Nephron progenitor cell (in vitro differentiated cells): ENCODE measurements around the gene IL6R.

Source experiments
- DNase-seq: peaks from one replicate; pipeline ENCODE4 v3.0.0; 2021
- H3K27ac Mint-ChIP-seq: 2 replicates; pipeline ENCODE4 v1.8.0; 2021; ENCODE audit warnings: mild to moderate bottlenecking, moderate library complexity, mixed read lengths
- H3K27me3 Mint-ChIP-seq: 2 replicates; pipeline ENCODE4 v1.8.0; 2021; ENCODE audit warnings: mild to moderate bottlenecking, low read depth, mixed read lengths; ENCODE audit not compliant: poor library complexity
- H3K36me3 Mint-ChIP-seq: 2 replicates; pipeline ENCODE4 v1.8.0; 2021; ENCODE audit warnings: low read depth, mixed read lengths
- H3K4me1 Mint-ChIP-seq: 2 replicates; pipeline ENCODE4 v1.8.0; 2021; ENCODE audit warnings: mixed read lengths
- H3K4me3 Mint-ChIP-seq: 2 replicates; pipeline ENCODE4 v1.8.0; 2021; ENCODE audit warnings: mild to moderate bottlenecking, moderate library complexity, mixed read lengths
- H3K9me3 Mint-ChIP-seq: 2 replicates; pipeline ENCODE4 v1.8.0; 2021; ENCODE audit warnings: mild to moderate bottlenecking, moderate library complexity, mixed read lengths
- CTCF ChIP-seq: fragments of 200-600 bp; sonication (generic); IDR thresholded peaks from 2 replicates; pipeline ENCODE4 v1.5.0; 2021; ENCODE audit warnings: antibody characterized with exemption

Gene IL6R

GRCh38 chr1:154448331-154448811 lies 43.2 kb downstream of the IL6R start:
- no peaks in the 10 kb centered on the region for H3K9me3 Mint-ChIP-seq
- H3K27me3 Mint-ChIP-seq: peaks cover 23% of the 10 kb centered on the region
- TF ChIP-seq CTCF: no peak
- no peak overlapping the region for H3K4me3 Mint-ChIP-seq
- no peak overlapping the region for H3K27ac Mint-ChIP-seq
- peaks cover 13% of the 10 kb centered on the region for H3K4me1 Mint-ChIP-seq
- H3K36me3 Mint-ChIP-seq: no peaks in the 10 kb centered on the region
- no peak for DNase-seq

- H3K27me3 Mint-ChIP-seq: peaks cover 19% of the 10 kb centered on the region
- no peak for TF ChIP-seq CTCF
- H3K9me3 Mint-ChIP-seq: no peaks in the 10 kb centered on the region
- H3K27ac Mint-ChIP-seq: no peak overlapping the region
- no peak for DNase-seq
- H3K4me3 Mint-ChIP-seq: no peak overlapping the region
- peaks cover 12% of the 10 kb centered on the region for H3K4me1 Mint-ChIP-seq
- H3K36me3 Mint-ChIP-seq: no peaks in the 10 kb centered on the region
Measured at GRCh38 chr1:154453161-154453560, 48.0 kb downstream of the IL6R start.

- peaks cover 12% of the 10 kb centered on the region for H3K4me1 Mint-ChIP-seq
- no peak for TF ChIP-seq CTCF
- H3K4me3 Mint-ChIP-seq: no peak overlapping the region
- no peaks in the 10 kb centered on the region for H3K9me3 Mint-ChIP-seq
- H3K36me3 Mint-ChIP-seq: no peaks in the 10 kb centered on the region
- no peak for DNase-seq
- H3K27me3 Mint-ChIP-seq: peaks cover 19% of the 10 kb centered on the region
- no peak overlapping the region for H3K27ac Mint-ChIP-seq
Measured at GRCh38 chr1:154453574-154454352, 48.6 kb downstream of the IL6R start.

GRCh38 chr1:154454386-154455120 lies 49.4 kb downstream of the IL6R start:
- no peak overlapping the region for H3K27ac Mint-ChIP-seq
- DNase-seq: no peak
- H3K4me1 Mint-ChIP-seq: peaks cover 12% of the 10 kb centered on the region
- H3K27me3 Mint-ChIP-seq: peaks cover 18% of the 10 kb centered on the region
- H3K4me3 Mint-ChIP-seq: no peak overlapping the region
- H3K9me3 Mint-ChIP-seq: no peaks in the 10 kb centered on the region
- no peaks in the 10 kb centered on the region for H3K36me3 Mint-ChIP-seq
- no peak for TF ChIP-seq CTCF

GRCh38 chr1:154456631-154457030 lies 51.5 kb downstream of the IL6R start:
- H3K4me1 Mint-ChIP-seq: peaks cover 20% of the 10 kb centered on the region
- H3K27ac Mint-ChIP-seq: no peak overlapping the region
- no peaks in the 10 kb centered on the region for H3K9me3 Mint-ChIP-seq
- DNase-seq: no peak
- no peak overlapping the region for H3K4me3 Mint-ChIP-seq
- peaks cover 11% of the 10 kb centered on the region for H3K27me3 Mint-ChIP-seq
- TF ChIP-seq CTCF: no peak
- H3K36me3 Mint-ChIP-seq: no peaks in the 10 kb centered on the region
